Nephron (organoid): ENCODE measurements around the gene ESYT2.

Experiments used
- H3K27ac Mint-ChIP-seq, 3 experiments: 2 replicates each; pipeline ENCODE4 v1.8.0; 2020; ENCODE audit warnings: mixed read lengths in 3 of 3, mild to moderate bottlenecking in 2 of 3, moderate library complexity in 1 of 3
- H3K27me3 Mint-ChIP-seq: 2 replicates; pipeline ENCODE4 v1.8.0; 2021; ENCODE audit warnings: low read depth, mild to moderate bottlenecking, moderate library complexity, mixed read lengths
- H3K36me3 Mint-ChIP-seq: 2 replicates; pipeline ENCODE4 v1.8.0; 2020; ENCODE audit warnings: low read depth, mixed read lengths
- H3K4me1 Mint-ChIP-seq: 2 replicates; pipeline ENCODE4 v1.8.0; 2020; ENCODE audit warnings: mixed read lengths
- H3K4me3 Mint-ChIP-seq, 3 experiments: 2 replicates each; pipeline ENCODE4 v1.8.0; 2020; ENCODE audit warnings: mild to moderate bottlenecking in 3 of 3, mixed read lengths in 3 of 3, moderate library complexity in 2 of 3
- H3K9me3 Mint-ChIP-seq: 2 replicates; pipeline ENCODE4 v1.8.0; 2020; ENCODE audit warnings: mixed read lengths
- CTCF ChIP-seq, 3 experiments: fragments of 200-600 bp; sonication (generic); IDR thresholded peaks; one replicate each; pipeline ENCODE4 v1.5.0; 2021; ENCODE audit warnings: antibody characterized with exemption in 3 of 3; ENCODE audit not compliant: unreplicated experiment in 3 of 3

The ESYT2 gene

GRCh38 chr7:158723266-158723665 is 106.0 kb downstream of the ESYT2 start:
- Mint-ChIP-seq H3K4me1 (no peaks in the 10 kb centered on the region), H3K9me3 (no peaks in the 10 kb centered on the region), H3K4me3 (no peak overlapping the region), H3K36me3 (no peaks in the 10 kb centered on the region), H3K27me3 (peaks cover 5% of the 10 kb centered on the region), H3K27ac (no peak overlapping the region)
- TF ChIP-seq CTCF (IDR thresholded peaks at IDR 0.05; ENCODE audit: unreplicated experiment in 3 of 3) = no peak

DNA sequence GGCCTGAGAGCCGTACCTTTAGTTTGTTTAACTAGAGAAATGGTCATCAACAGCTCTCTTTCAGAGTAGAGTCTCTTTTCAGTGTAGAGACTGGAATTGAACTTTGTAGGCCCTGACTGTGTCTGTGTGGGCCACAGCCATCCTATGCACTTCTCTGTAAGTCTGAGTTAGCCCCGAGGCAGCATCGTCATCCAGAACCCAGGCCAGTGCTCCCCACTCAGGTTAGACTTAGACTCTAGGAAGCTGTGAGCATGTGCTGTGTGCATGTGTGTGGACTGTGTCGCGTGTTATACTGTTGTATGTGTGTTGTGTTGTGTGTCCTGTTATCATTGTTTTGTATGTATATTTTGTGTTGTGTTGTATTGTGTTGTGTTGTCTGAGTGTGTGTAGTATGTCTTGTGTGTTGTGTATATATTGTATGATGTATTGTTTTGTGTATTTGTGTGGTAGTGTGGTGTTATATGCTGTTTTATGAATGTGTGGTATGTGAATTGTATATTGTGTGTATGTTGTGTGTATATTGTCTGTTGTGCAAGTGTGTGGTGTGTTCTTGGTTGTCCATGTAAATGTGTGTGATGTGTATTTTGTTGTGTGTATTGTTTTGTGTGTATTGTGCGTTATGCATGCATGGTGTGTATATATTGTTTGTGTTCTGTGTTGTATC is 106.6 kb downstream of the ESYT2 start:
- H3K36me3 Mint-ChIP-seq = no peaks in the 10 kb centered on the region
- H3K27ac Mint-ChIP-seq = no peak overlapping the region
- H3K27me3 Mint-ChIP-seq = peaks cover 8% of the 10 kb centered on the region
- no peaks in the 10 kb centered on the region for H3K9me3 Mint-ChIP-seq
- TF ChIP-seq CTCF (IDR thresholded peaks at IDR 0.05; ENCODE audit: unreplicated experiment in 3 of 3) = no peak
- no peaks in the 10 kb centered on the region for H3K4me1 Mint-ChIP-seq
- H3K4me3 Mint-ChIP-seq = no peak overlapping the region

GRCh38 chr7:158720112-158720511 is 109.2 kb downstream of the ESYT2 start:
- no peak for TF ChIP-seq CTCF (IDR thresholded peaks at IDR 0.05; ENCODE audit: unreplicated experiment in 3 of 3)
- Mint-ChIP-seq H3K36me3 (no peaks in the 10 kb centered on the region), H3K4me3 (no peak overlapping the region), H3K9me3 (no peaks in the 10 kb centered on the region), H3K27me3 (peaks cover 26% of the 10 kb centered on the region), H3K4me1 (no peaks in the 10 kb centered on the region), H3K27ac (no peak overlapping the region)

DNA sequence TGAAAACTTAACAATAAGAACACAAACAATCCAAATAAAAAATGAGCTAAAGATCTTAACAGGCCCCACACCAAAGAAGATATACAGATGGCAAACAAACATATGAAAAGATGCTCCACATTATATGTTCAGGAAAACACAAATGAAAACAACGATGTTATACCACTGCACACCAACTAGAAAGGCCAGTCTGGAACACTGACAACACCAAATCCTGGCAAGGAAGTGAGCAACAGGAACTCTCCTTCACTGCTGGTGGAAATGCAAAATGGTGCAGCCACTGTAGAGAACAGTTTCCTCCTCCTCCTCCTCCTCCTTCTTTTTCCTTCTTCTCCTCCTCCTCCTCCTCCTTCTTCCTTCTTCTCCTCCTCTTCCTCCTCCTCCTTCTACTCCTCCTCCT is 112.5 kb downstream of the ESYT2 start:
- TF ChIP-seq CTCF (IDR thresholded peaks at IDR 0.05; ENCODE audit: unreplicated experiment in 3 of 3) = no peak
- Mint-ChIP-seq H3K27ac (no peak overlapping the region), H3K4me3 (no peak overlapping the region), H3K27me3 (peaks cover 29% of the 10 kb centered on the region), H3K4me1 (no peaks in the 10 kb centered on the region), H3K9me3 (no peaks in the 10 kb centered on the region), H3K36me3 (no peaks in the 10 kb centered on the region)

DNA sequence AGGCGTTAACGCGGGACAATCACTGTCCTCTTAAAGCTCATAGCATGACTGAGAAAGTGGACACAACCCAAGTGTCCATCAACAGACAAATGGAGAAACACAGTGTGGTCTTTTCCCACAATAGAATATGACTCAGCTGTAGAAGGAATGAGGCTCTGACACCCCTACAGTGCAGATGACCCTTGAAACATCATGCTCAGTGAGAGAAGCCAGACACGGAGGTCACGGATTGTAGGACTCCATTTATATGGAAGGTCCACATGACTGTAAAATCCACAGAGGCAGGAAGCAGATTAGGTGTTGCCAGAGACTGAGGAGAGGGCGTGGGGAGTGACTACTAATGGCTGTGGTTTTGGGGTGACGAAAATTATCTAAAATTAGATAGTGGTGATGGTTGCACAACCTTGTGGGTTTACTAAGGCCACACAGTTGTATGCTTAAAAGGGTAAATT is 118.6 kb downstream of the ESYT2 start:
- Mint-ChIP-seq H3K27ac (no peak overlapping the region), H3K27me3 (peaks cover 7% of the 10 kb centered on the region), H3K9me3 (peaks cover 3% of the 10 kb centered on the region), H3K4me1 (peaks cover 8% of the 10 kb centered on the region), H3K36me3 (no peaks in the 10 kb centered on the region), H3K4me3 (no peak overlapping the region)
- no peak for TF ChIP-seq CTCF (IDR thresholded peaks at IDR 0.05; ENCODE audit: unreplicated experiment in 3 of 3)

- Mint-ChIP-seq H3K27me3 (peaks cover 7% of the 10 kb centered on the region), H3K4me1 (peaks cover 22% of the 10 kb centered on the region), H3K9me3 (peaks cover 3% of the 10 kb centered on the region), H3K36me3 (no peaks in the 10 kb centered on the region), H3K4me3 (peak overlapping the region in 1 of 3 experiments; percentile 76), H3K27ac (peak overlapping the region in 1 of 3 experiments; percentile 50)
- TF ChIP-seq CTCF (IDR thresholded peaks at IDR 0.05; ENCODE audit: unreplicated experiment in 3 of 3) = no peak
Measured at GRCh38 chr7:158707610-158708009, 121.7 kb downstream of the ESYT2 start.
